ENCODE results near the gene IL1RL2. TPM values are rescaled to one million over a fixed set of nuclear protein-coding genes. Genes with fewer than 3 reads are reported as not detected.

The IL1RL2 gene
- total RNA-seq (2014; rRNA removed), result 0.11 TPM in 1 of 2 replicates, not detected in the other
- percentile 9 among the genes with signal in this experiment for Bru-seq, nascent RNA
- BruChase-seq, experiment 1, labeled RNA remaining after a 6-hour chase, result percentile 6 among the genes with signal in this experiment
- BruChase-seq, experiment 2, labeled RNA remaining after a 2-hour chase, result percentile 13 among the genes with signal in this experiment
- long read RNA-seq, result 0 reads

- no peaks in the 10 kb centered on the region for H3K9me2 ChIP-seq (replicated peaks; ENCODE audit: low read length)
- no peaks in the 10 kb centered on the region for H4K20me1 ChIP-seq (ENCODE audit: low read length)
- ChIA-PET CTCF (interaction anchor here (0.5 kb wide), 1 partner anchor 428 kb away, joined by 8 read pairs; no protein-coding TSS in a partner anchor), POLR2A (ENCODE audit: unreplicated experiment) (no interaction called here)
- ATAC-seq (no peak), DNase-seq (no peak)
- H3K79me2 ChIP-seq (ENCODE audit: low read length), result no peaks in the 10 kb centered on the region
- intact Hi-C loops (cut with micrococcal nuclease), result no loop called here
- H3K27ac ChIP-seq (ENCODE audit: low read length), result no peak within 1 kb of the TSS
- H3K4me2 ChIP-seq (ENCODE audit: low read length), result no peak within 1 kb of the TSS
- H2AFZ ChIP-seq (ENCODE audit: low read length), result peak within 1 kb of the TSS; percentile 77
- no peaks in the 10 kb centered on the region for H3K36me3 ChIP-seq (ENCODE audit: low read depth, low read length)
- BruUV-seq (replicated peaks), result no TSS peak
- no peaks in the 10 kb centered on the region for H3K4me1 ChIP-seq (ENCODE audit: insufficient read depth, low read length)
- H3K9me3 ChIP-seq (ENCODE audit: low read length), result no peaks in the 10 kb centered on the region
- H3K27me3 ChIP-seq (ENCODE audit: low read length), result no peaks in the 10 kb centered on the region
- TF ChIP-seq CTCF (conservative IDR thresholded peaks at IDR 0.05; ENCODE audit: low read depth, low read length) (no peak), EZH2 (IDR thresholded peaks at IDR 0.05; ENCODE audit: low read length, unreplicated experiment) (no peak), EZH2phosphoT487 (IDR thresholded peaks at IDR 0.05; ENCODE audit: borderline replicate concordance, low read length) (no peak)
- H3F3A ChIP-seq (ENCODE audit: low read length, unreplicated experiment), result no peaks in the 10 kb centered on the region
- H3K9ac ChIP-seq (ENCODE audit: low read length), result no peak within 1 kb of the TSS
- H3K4me3 ChIP-seq (ENCODE audit: low read length), result no peak within 1 kb of the TSS
Measured at GRCh38 chr2:102186791-102187495, at the start of gene IL1RL2. TSS of gene IL1RL2 (plus strand) at chr2:102187023. CDS start at chr2:102187868, 845 bp downstream.

GRCh38 chr2:102137138-102137537, 49.7 kb upstream of the IL1RL2 start:
- H3K36me3 ChIP-seq (ENCODE audit: low read depth, low read length), result no peaks in the 10 kb centered on the region
- no peak overlapping the region for H3K4me2 ChIP-seq (ENCODE audit: low read length)
- no peaks in the 10 kb centered on the region for H3K27me3 ChIP-seq (ENCODE audit: low read length)
- no TSS peak for BruUV-seq (replicated peaks)
- H4K20me1 ChIP-seq (ENCODE audit: low read length), result no peaks in the 10 kb centered on the region
- no peaks in the 10 kb centered on the region for H3K9me3 ChIP-seq (ENCODE audit: low read length)
- intact Hi-C loops (cut with micrococcal nuclease), result no loop called here
- ChIA-PET CTCF (no interaction called here), POLR2A (ENCODE audit: unreplicated experiment) (no interaction called here)
- H3K9me2 ChIP-seq (replicated peaks; ENCODE audit: low read length), result no peaks in the 10 kb centered on the region
- no peak overlapping the region for H3K4me3 ChIP-seq (ENCODE audit: low read length)
- DNase-seq (no peak), ATAC-seq (no peak)
- no peaks in the 10 kb centered on the region for H3F3A ChIP-seq (ENCODE audit: low read length, unreplicated experiment)
- H3K27ac ChIP-seq (ENCODE audit: low read length), result no peak overlapping the region
- no peak overlapping the region for H3K9ac ChIP-seq (ENCODE audit: low read length)
- H2AFZ ChIP-seq (ENCODE audit: low read length), result no peak overlapping the region
- TF ChIP-seq EZH2phosphoT487 (IDR thresholded peaks at IDR 0.05; ENCODE audit: borderline replicate concordance, low read length), result no peak
- no peak for TF ChIP-seq EZH2 (IDR thresholded peaks at IDR 0.05; ENCODE audit: low read length, unreplicated experiment)
- 0 out of 2 replicates have a peak, but pooled peaks cover 3% of the 10 kb centered on the region for H3K4me1 ChIP-seq (ENCODE audit: insufficient read depth, low read length)
- H3K79me2 ChIP-seq (ENCODE audit: low read length), result no peaks in the 10 kb centered on the region

- H3K79me2 ChIP-seq (ENCODE audit: low read length), result no peaks in the 10 kb centered on the region
- H3K27me3 ChIP-seq (ENCODE audit: low read length), result no peaks in the 10 kb centered on the region
- no peaks in the 10 kb centered on the region for H3K9me3 ChIP-seq (ENCODE audit: low read length)
- H4K20me1 ChIP-seq (ENCODE audit: low read length), result no peaks in the 10 kb centered on the region
- no peak overlapping the region for H3K4me2 ChIP-seq (ENCODE audit: low read length)
- ATAC-seq (no peak), DNase-seq (no peak)
- H3K27ac ChIP-seq (ENCODE audit: low read length), result no peak overlapping the region
- POLR2A ChIA-PET (ENCODE audit: unreplicated experiment), result no interaction called here
- no peak for TF ChIP-seq CTCF (conservative IDR thresholded peaks at IDR 0.05; ENCODE audit: low read depth, low read length)
- no peak for TF ChIP-seq EZH2phosphoT487 (IDR thresholded peaks at IDR 0.05; ENCODE audit: borderline replicate concordance, low read length)
- TF ChIP-seq EZH2 (IDR thresholded peaks at IDR 0.05; ENCODE audit: low read length, unreplicated experiment), result no peak
- no peaks in the 10 kb centered on the region for H3K36me3 ChIP-seq (ENCODE audit: low read depth, low read length)
- BruUV-seq (replicated peaks), result no TSS peak
- H3K9me2 ChIP-seq (replicated peaks; ENCODE audit: low read length), result no peaks in the 10 kb centered on the region
- H3K9ac ChIP-seq (ENCODE audit: low read length), result no peak overlapping the region
- peaks cover 8% of the 10 kb centered on the region; the same call in 1 of the 2 replicates for H3K4me1 ChIP-seq (ENCODE audit: insufficient read depth, low read length)
- CTCF ChIA-PET, result no interaction called here
- H3K4me3 ChIP-seq (ENCODE audit: low read length), result no peak overlapping the region
- intact Hi-C loops (cut with micrococcal nuclease), result no loop called here
- no peak overlapping the region for H2AFZ ChIP-seq (ENCODE audit: low read length)
- H3F3A ChIP-seq (ENCODE audit: low read length, unreplicated experiment), result no peaks in the 10 kb centered on the region
Measured at GRCh38 chr2:102138331-102138730, 48.5 kb upstream of the IL1RL2 start.

All from PC-3 (cell line).